Karpas-422 (cell line): ENCODE measurements around the gene CCDC24. TPM values are rescaled to one million over a fixed set of nuclear protein-coding genes. Genes with fewer than 3 reads are reported as not detected.

Experiments
- DNase-seq: peaks from one replicate; pipeline ENCODE4 v3.0.0-alpha.2; 2015
- H2AFZ ChIP-seq: fragments of 200-600 bp; sonication (generic); 2 replicates; pipeline ENCODE4 v1.6.1; 2014; ENCODE audit warnings: antibody characterized with exemption, low read length, mixed read lengths
- H3K27ac ChIP-seq: fragments of 200-600 bp; sonication (generic); 2 replicates; pipeline ENCODE4 v1.5.1; 2014; ENCODE audit warnings: mild to moderate bottlenecking, low read length, moderate library complexity
- H3K27me3 ChIP-seq: fragments of 200-600 bp; sonication (generic); 2 replicates; pipeline ENCODE4 v1.6.1; 2014; ENCODE audit warnings: low read length, mixed read lengths
- H3K36me3 ChIP-seq: fragments of 200-600 bp; sonication (generic); 2 replicates; pipeline ENCODE4 v1.6.1; 2014; ENCODE audit warnings: low read length, mixed read lengths; ENCODE audit not compliant: insufficient read depth
- H3K4me1 ChIP-seq: fragments of 200-600 bp; sonication (generic); 2 replicates; pipeline ENCODE4 v1.6.1; 2014; ENCODE audit warnings: mild to moderate bottlenecking, low read length, mixed read lengths
- H3K4me2 ChIP-seq: fragments of 200-600 bp; sonication (generic); 2 replicates; pipeline ENCODE4 v1.6.1; 2014; ENCODE audit warnings: low read length, low read depth, mild to moderate bottlenecking; ENCODE audit not compliant: poor library complexity, severe bottlenecking
- H3K4me3 ChIP-seq: fragments of 200-600 bp; sonication (generic); 2 replicates; pipeline ENCODE4 v1.5.1; 2014; ENCODE audit warnings: mild to moderate bottlenecking, antibody characterized with exemption, low read length, mixed read lengths
- H3K79me2 ChIP-seq: fragments of 200-600 bp; sonication (generic); 2 replicates; pipeline ENCODE4 v1.6.1; 2014; ENCODE audit warnings: mild to moderate bottlenecking, low read length, mixed read lengths
- H3K9ac ChIP-seq: fragments of 200-600 bp; sonication (generic); 2 replicates; pipeline ENCODE4 v1.6.0; 2014; ENCODE audit warnings: low read length
- H3K9me2 ChIP-seq: fragments of 200-600 bp; sonication (generic), shearing (Covaris generic); replicated peaks from 2 replicates; pipeline ENCODE4 v1.6.0; 2014; ENCODE audit warnings: mild to moderate bottlenecking, low read length, moderate library complexity; ENCODE audit not compliant: insufficient read depth
- H3K9me3 ChIP-seq: fragments of 300-700, 200-600 bp; sonication (generic); 2 replicates; pipeline ENCODE4 v1.6.1; 2014; ENCODE audit warnings: low read length, mixed read lengths
- H4K20me1 ChIP-seq: fragments of 200-600 bp; sonication (generic); 2 replicates; pipeline ENCODE4 v1.6.1; 2014; ENCODE audit warnings: mild to moderate bottlenecking, antibody characterized with exemption, low read length, low read depth; ENCODE audit not compliant: insufficient read depth
- total RNA-seq: library from RNA; depleted of rRNA; stranded (reverse); fragments of >200 nt; shearing (Covaris generic); gene quantifications from 2 replicates; pipeline ENCODE4 v1.2.3, GENCODE V29; 2014; ENCODE audit warnings: low replicate concordance

The CCDC24 gene
- total RNA-seq, 1 experiment from 2014 or later: 28.1 TPM

GRCh38 chr1:43969416-43969745, 22.0 kb upstream of the CCDC24 start:
- H4K20me1 ChIP-seq: 0 out of 2 replicates have a peak, but pooled peaks cover 6% of the 10 kb centered on the region
- no peaks in the 10 kb centered on the region for H3K9me3 ChIP-seq
- peaks cover 15% of the 10 kb centered on the region; the same call in 1 of the 2 replicates for H3K36me3 ChIP-seq
- no peaks in the 10 kb centered on the region for H3K9me2 ChIP-seq
- H3K27me3 ChIP-seq: no peaks in the 10 kb centered on the region
- H3K4me1 ChIP-seq: peaks cover 25% of the 10 kb centered on the region
- peak overlapping the region; percentile 49 for H3K4me2 ChIP-seq
- H2AFZ ChIP-seq: no peak overlapping the region
- no peak overlapping the region for H3K27ac ChIP-seq
- peaks cover 20% of the 10 kb centered on the region for H3K79me2 ChIP-seq
- peak overlapping the region; percentile 21; the same call in 1 of the 2 replicates for H3K4me3 ChIP-seq
- no peak for DNase-seq
- no peak overlapping the region for H3K9ac ChIP-seq

DNA sequence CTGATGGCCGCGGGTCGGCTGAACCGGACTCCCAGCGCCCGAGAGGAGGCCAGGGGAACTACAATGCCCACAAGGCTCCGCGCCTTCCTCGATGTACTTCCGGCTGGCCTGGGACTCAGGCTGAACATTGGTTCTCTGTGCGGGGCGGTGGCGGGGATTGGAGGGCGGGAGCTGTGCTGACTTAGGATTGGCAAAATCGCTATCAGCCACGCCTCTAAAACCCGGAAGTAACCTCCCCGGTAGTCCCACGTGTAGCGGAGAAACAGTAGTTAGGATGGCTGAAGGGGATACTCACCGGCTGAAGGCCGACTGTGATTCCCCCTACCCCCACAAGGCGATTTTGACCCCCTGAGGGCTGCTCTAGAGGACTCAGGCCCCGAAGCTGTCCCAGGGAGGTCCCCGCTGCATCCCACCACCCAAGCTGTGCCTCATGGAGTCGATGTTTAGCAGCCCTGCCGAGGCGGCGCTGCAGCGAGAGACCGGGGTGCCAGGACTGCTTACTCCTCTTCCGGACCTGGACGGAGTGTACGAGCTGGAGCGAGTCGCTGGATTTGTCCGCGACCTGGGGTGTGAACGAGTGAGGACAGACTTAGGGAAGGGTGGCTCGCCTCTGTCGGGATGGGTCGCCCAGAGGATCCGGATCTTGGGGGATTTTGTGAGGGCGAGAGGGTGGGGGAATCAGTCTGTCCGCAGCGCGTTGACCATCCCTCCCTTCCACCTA, 21.5 kb upstream of the CCDC24 start, which contains the start of gene DPH2:
Gene DPH2, plus strand, starts transcription at position 265 of the 721 bp plus-strand sequence. Its CDS starts 166 bp downstream, at position 431.
- Histone ChIP-seq H2AFZ (no peak within 1 kb of the TSS), H3K9ac (peak within 1 kb of the TSS; percentile 86), H3K27me3 (no peaks in the 10 kb centered on the region), H3K79me2 (peaks cover 22% of the 10 kb centered on the region), H3K27ac (no peak within 1 kb of the TSS), H3K4me2 (peak within 1 kb of the TSS; percentile 94), H3K9me2 (no peaks in the 10 kb centered on the region), H3K4me3 (peak within 1 kb of the TSS; percentile 94), H3K9me3 (no peaks in the 10 kb centered on the region), H4K20me1 (0 out of 2 replicates have a peak, but pooled peaks cover 6% of the 10 kb centered on the region), H3K36me3 (peaks cover 15% of the 10 kb centered on the region; the same call in 1 of the 2 replicates), H3K4me1 (peaks cover 25% of the 10 kb centered on the region)
- DNase-seq: peak; percentile 99

GRCh38 chr1:43970502-43970901, 20.9 kb upstream of the CCDC24 start:
- Histone ChIP-seq H4K20me1 (peaks cover 9% of the 10 kb centered on the region; the same call in 1 of the 2 replicates), H3K79me2 (peaks cover 28% of the 10 kb centered on the region), H3K9me3 (no peaks in the 10 kb centered on the region), H3K4me1 (peaks cover 25% of the 10 kb centered on the region), H2AFZ (no peak overlapping the region), H3K27ac (no peak overlapping the region), H3K36me3 (peaks cover 15% of the 10 kb centered on the region; the same call in 1 of the 2 replicates), H3K9me2 (no peaks in the 10 kb centered on the region), H3K9ac (peak overlapping the region; percentile 86), H3K4me3 (peak overlapping the region; percentile 94), H3K27me3 (no peaks in the 10 kb centered on the region), H3K4me2 (peak overlapping the region; percentile 94)
- DNase-seq: no peak

DNA sequence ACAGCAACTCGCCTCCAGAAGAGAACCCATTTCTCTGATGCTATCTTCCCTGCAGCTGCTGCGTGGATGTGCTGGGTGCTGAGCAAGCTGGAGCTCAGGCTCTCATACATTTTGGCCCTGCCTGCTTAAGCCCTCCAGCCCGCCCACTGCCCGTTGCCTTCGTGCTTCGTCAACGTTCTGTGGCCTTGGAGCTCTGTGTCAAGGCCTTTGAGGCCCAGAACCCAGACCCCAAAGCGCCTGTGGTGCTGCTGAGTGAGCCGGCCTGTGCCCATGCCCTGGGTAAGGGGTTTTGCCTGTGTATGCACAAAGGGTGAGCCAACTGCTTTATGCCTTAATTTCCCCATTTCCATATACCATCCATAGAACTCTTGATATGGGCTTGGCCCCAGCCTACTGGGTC, 20.5 kb upstream of the CCDC24 start:
- peaks cover 27% of the 10 kb centered on the region for H3K4me1 ChIP-seq
- no peaks in the 10 kb centered on the region for H3K27me3 ChIP-seq
- H3K9me2 ChIP-seq: no peaks in the 10 kb centered on the region
- peak overlapping the region; percentile 94 for H3K4me3 ChIP-seq
- H3K4me2 ChIP-seq: peak overlapping the region; percentile 94
- no peaks in the 10 kb centered on the region for H3K9me3 ChIP-seq
- H3K9ac ChIP-seq: peak overlapping the region; percentile 86
- peaks cover 15% of the 10 kb centered on the region; the same call in 1 of the 2 replicates for H3K36me3 ChIP-seq
- peaks cover 32% of the 10 kb centered on the region for H3K79me2 ChIP-seq
- H2AFZ ChIP-seq: no peak overlapping the region
- peaks cover 11% of the 10 kb centered on the region for H4K20me1 ChIP-seq
- no peak overlapping the region for H3K27ac ChIP-seq
- DNase-seq: no peak

GRCh38 chr1:43971336-43971980, 19.9 kb upstream of the CCDC24 start:
- H3K4me2 ChIP-seq: peak overlapping the region; percentile 94
- no peak overlapping the region for H3K27ac ChIP-seq
- DNase-seq: no peak
- no peak overlapping the region for H2AFZ ChIP-seq
- peaks cover 20% of the 10 kb centered on the region; the same call in 1 of the 2 replicates for H3K36me3 ChIP-seq
- no peaks in the 10 kb centered on the region for H3K9me3 ChIP-seq
- peaks cover 32% of the 10 kb centered on the region for H3K4me1 ChIP-seq
- no peaks in the 10 kb centered on the region for H3K9me2 ChIP-seq
- H3K9ac ChIP-seq: no peak overlapping the region
- peaks cover 37% of the 10 kb centered on the region for H3K79me2 ChIP-seq
- peaks cover 16% of the 10 kb centered on the region for H4K20me1 ChIP-seq
- H3K4me3 ChIP-seq: peak overlapping the region; percentile 94; the same call in 1 of the 2 replicates
- no peaks in the 10 kb centered on the region for H3K27me3 ChIP-seq

- Histone ChIP-seq H3K9me2 (no peaks in the 10 kb centered on the region), H3K36me3 (peaks cover 28% of the 10 kb centered on the region; the same call in 1 of the 2 replicates), H3K9ac (peak overlapping the region; percentile 100), H4K20me1 (peaks cover 21% of the 10 kb centered on the region), H3K4me1 (peaks cover 56% of the 10 kb centered on the region), H3K79me2 (peaks cover 59% of the 10 kb centered on the region), H2AFZ (peak overlapping the region; percentile 40; the same call in 1 of the 2 replicates), H3K27me3 (no peaks in the 10 kb centered on the region), H3K27ac (peak overlapping the region; percentile 61), H3K4me3 (peak overlapping the region; percentile 92), H3K4me2 (peak overlapping the region; percentile 85), H3K9me3 (no peaks in the 10 kb centered on the region)
- DNase-seq: no peak
These were observed 17.4 kb upstream of the CCDC24 start for GRCh38 chr1:43973981-43974442.

- Histone ChIP-seq H4K20me1 (peaks cover 21% of the 10 kb centered on the region), H3K36me3 (peaks cover 28% of the 10 kb centered on the region; the same call in 1 of the 2 replicates), H3K4me1 (peaks cover 52% of the 10 kb centered on the region), H3K79me2 (peaks cover 62% of the 10 kb centered on the region), H3K4me2 (peak within 1 kb of the TSS; percentile 85), H3K27ac (peak within 1 kb of the TSS; percentile 81), H3K9me3 (no peaks in the 10 kb centered on the region), H3K27me3 (no peaks in the 10 kb centered on the region), H3K9me2 (no peaks in the 10 kb centered on the region), H2AFZ (peak within 1 kb of the TSS; percentile 40; the same call in 1 of the 2 replicates), H3K9ac (peak within 1 kb of the TSS; percentile 100), H3K4me3 (peak within 1 kb of the TSS; percentile 92)
- DNase-seq: peak; percentile 98
These were observed 16.8 kb upstream of the CCDC24 start, which contains the start of gene ATP6V0B for GRCh38 chr1:43974443-43975248. Gene ATP6V0B, plus strand, starts transcription at chr1:43974960. Its CDS starts 81 bp downstream, at chr1:43975041.
